Measurements from ENCODE around the gene ERBIN. TPM values are rescaled to one million over a fixed set of nuclear protein-coding genes. Genes with fewer than 3 reads are reported as not detected.

ERBIN gene
- polyA plus RNA-seq, 1 of the 3 experiments (the other 2 are of a cell fraction), result 10.3 TPM

GRCh38 chr5:65978251-65978650, 51.9 kb downstream of the ERBIN start:
- Histone ChIP-seq H3K9ac (no peak overlapping the region), H3K27ac (ENCODE audit: low read depth in 2 of 2, low read length in 1 of 2) (no peak overlapping the region), H4K20me1 (ENCODE audit: insufficient read depth) (peaks cover 65% of the 10 kb centered on the region), H3K4me2 (no peak overlapping the region), H3K36me3 (replicated peaks in 1 of 2; ENCODE audit: control insufficient read depth in 1 of 2, insufficient read depth in 2 of 2, low read length in 1 of 2) (peaks cover 2 to 9% of the 10 kb centered on the region in 2 experiments), H3K27me3 (ENCODE audit: insufficient read depth) (no peaks in the 10 kb centered on the region), H3K4me1 (ENCODE audit: control insufficient read depth in 1 of 2, insufficient read depth in 2 of 2, low read depth in 1 of 2, low read length in 1 of 2) (no peaks in the 10 kb centered on the region), H2AFZ (ENCODE audit: low read depth) (no peak overlapping the region), H3K4me3 (ENCODE audit: low read depth in 2 of 2, low read length in 1 of 2) (no peak overlapping the region), H3K9me2 (no peaks in the 10 kb centered on the region; the same call in 1 of the 2 replicates), H3K9me3 (no peaks in the 10 kb centered on the region), H3F3A (replicated peaks; ENCODE audit: insufficient read depth) (peaks cover 27% of the 10 kb centered on the region), H3K79me2 (ENCODE audit: insufficient read depth) (peaks cover 94% of the 10 kb centered on the region)
- no peak for TF ChIP-seq GABPA (IDR thresholded peaks at IDR 0.05; ENCODE audit: low read depth)
- no peak for TF ChIP-seq TCF12 (IDR thresholded peaks at IDR 0.05)
- no peak for TF ChIP-seq NRF1 (IDR thresholded peaks at IDR 0.05; ENCODE audit: low read depth, low read length)
- TF ChIP-seq RFX5 (IDR thresholded peaks at IDR 0.05; ENCODE audit: low read length), result no peak
- no peak for TF ChIP-seq USF2 (IDR thresholded peaks at IDR 0.05; ENCODE audit: borderline replicate concordance, low read depth, low read length)
- no peak for TF ChIP-seq MEF2A (IDR thresholded peaks at IDR 0.05; ENCODE audit: borderline replicate concordance, low read depth)
- no peak for TF ChIP-seq TEAD4 (IDR thresholded peaks at IDR 0.05; ENCODE audit: borderline replicate concordance, insufficient read depth)
- TF ChIP-seq MAX (IDR thresholded peaks at IDR 0.05; ENCODE audit: low read depth), result no peak
- TF ChIP-seq USF1 (IDR thresholded peaks at IDR 0.05; ENCODE audit: borderline replicate concordance, low read depth), result no peak
- TF ChIP-seq SIN3A (IDR thresholded peaks at IDR 0.05; ENCODE audit: borderline replicate concordance, low read depth, low read length), result no peak
- no peak for TF ChIP-seq CHD2 (IDR thresholded peaks at IDR 0.05; ENCODE audit: low read length, partially characterized antibody)
- TF ChIP-seq TAF1 (IDR thresholded peaks at IDR 0.05; ENCODE audit: borderline replicate concordance, low read depth, low read length), result no peak
- TF ChIP-seq GATA2 (CRISPR knock-in tag; IDR thresholded peaks at IDR 0.05), result no peak
- no peak for TF ChIP-seq RAD21 (IDR thresholded peaks at IDR 0.05; ENCODE audit: low read length)
- no peak for TF ChIP-seq POLR2AphosphoS5 (IDR thresholded peaks at IDR 0.05; ENCODE audit: low read depth, low read length)
- TF ChIP-seq EP300 (IDR thresholded peaks at IDR 0.05; ENCODE audit: borderline replicate concordance in 1 of 2, low read depth in 1 of 2, low read length in 1 of 2), result no peak
- no peak for TF ChIP-seq JUND (IDR thresholded peaks at IDR 0.05)
- ChIA-PET POLR2A (no interaction called here), CTCF (no interaction called here)
- WGBS (ENCODE audit: low lambda C conversion rate), result 92% methylated on average over 3 of the region's 3 CpGs
- DNase-seq, result no peak

GRCh38 chr5:65981548-65981947, 55.2 kb downstream of the ERBIN start:
- POLR2A ChIA-PET, result no interaction called here
- H3K9ac ChIP-seq, result no peak overlapping the region
- DNase-seq, result no peak
- no peak overlapping the region for H3K27ac ChIP-seq (ENCODE audit: low read depth in 2 of 2, low read length in 1 of 2)
- no peaks in the 10 kb centered on the region; the same call in 1 of the 2 replicates for H3K9me2 ChIP-seq
- H3F3A ChIP-seq (replicated peaks; ENCODE audit: insufficient read depth), result peaks cover 46% of the 10 kb centered on the region
- CTCF ChIA-PET, result no interaction called here
- no peaks in the 10 kb centered on the region for H3K9me3 ChIP-seq
- no peak overlapping the region for H2AFZ ChIP-seq (ENCODE audit: low read depth)
- peaks cover 0 to 2% of the 10 kb centered on the region in 2 experiments for H3K36me3 ChIP-seq (replicated peaks in 1 of 2; ENCODE audit: control insufficient read depth in 1 of 2, insufficient read depth in 2 of 2, low read length in 1 of 2)
- H3K4me3 ChIP-seq (ENCODE audit: low read depth in 2 of 2, low read length in 1 of 2), result no peak overlapping the region
- peaks cover 67% of the 10 kb centered on the region for H4K20me1 ChIP-seq (ENCODE audit: insufficient read depth)
- no peak overlapping the region for H3K4me2 ChIP-seq
- H3K27me3 ChIP-seq (ENCODE audit: insufficient read depth), result no peaks in the 10 kb centered on the region
- peaks cover 94% of the 10 kb centered on the region for H3K79me2 ChIP-seq (ENCODE audit: insufficient read depth)
- WGBS (ENCODE audit: low lambda C conversion rate), result 72% methylated on average over 1 of the region's 1 CpG
- H3K4me1 ChIP-seq (ENCODE audit: control insufficient read depth in 1 of 2, insufficient read depth in 2 of 2, low read depth in 1 of 2, low read length in 1 of 2), result peaks cover 2 to 10% of the 10 kb centered on the region in 2 experiments; a peak in 3 of 4 replicates
- TF ChIP-seq CTCF (IDR thresholded peaks at IDR 0.05) (no peak), RAD21 (IDR thresholded peaks at IDR 0.05; ENCODE audit: low read length) (no peak), NRF1 (IDR thresholded peaks at IDR 0.05; ENCODE audit: low read depth, low read length) (no peak), MEF2A (IDR thresholded peaks at IDR 0.05; ENCODE audit: borderline replicate concordance, low read depth) (no peak), IRF3 (IDR thresholded peaks at IDR 0.05; ENCODE audit: low read depth, low read length) (no peak), FOXM1 (IDR thresholded peaks at IDR 0.05; ENCODE audit: low read depth) (no peak), RXRA (IDR thresholded peaks at IDR 0.05; ENCODE audit: borderline replicate concordance, low read depth) (no peak), ZBTB33 (IDR thresholded peaks at IDR 0.05; ENCODE audit: borderline replicate concordance, low read depth) (no peak), EP300 (IDR thresholded peaks at IDR 0.05; ENCODE audit: borderline replicate concordance in 1 of 2, low read depth in 1 of 2, low read length in 1 of 2) (no peak)

Data from SK-N-SH (cell line).